Measurements from ENCODE around the gene ACTL7B.

DNA sequence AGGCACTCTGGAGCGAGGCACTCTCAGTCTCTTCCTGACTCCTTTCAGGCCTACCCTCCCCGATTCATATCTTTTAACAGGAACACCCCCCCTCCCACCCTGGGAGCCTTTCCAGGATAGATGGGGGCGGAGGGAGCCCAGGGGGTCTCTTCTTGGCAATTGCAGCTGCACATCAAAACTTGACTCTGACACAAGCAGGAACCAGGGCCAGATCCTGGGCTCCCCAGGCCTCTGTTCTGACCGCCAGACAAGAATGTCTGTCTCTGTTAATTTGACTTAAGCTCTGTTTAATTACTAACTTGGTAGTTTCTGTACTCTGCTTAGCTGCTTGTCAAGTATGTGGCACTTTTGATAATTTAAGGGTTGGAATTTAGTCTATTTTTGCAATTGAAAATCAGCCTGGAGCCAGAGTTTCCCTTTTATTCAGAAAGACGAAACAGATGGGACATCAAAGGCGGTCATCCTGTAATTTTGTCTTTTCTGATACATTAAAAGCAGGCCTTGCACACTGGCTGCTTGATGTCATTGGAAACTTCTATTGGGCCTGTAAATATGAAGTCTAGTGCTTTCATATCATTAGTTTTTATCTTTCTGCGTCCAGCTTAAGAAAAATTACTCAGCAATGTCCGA is 43.3 kb downstream of the ACTL7B start:
- TF ChIP-seq, protein P1, sequence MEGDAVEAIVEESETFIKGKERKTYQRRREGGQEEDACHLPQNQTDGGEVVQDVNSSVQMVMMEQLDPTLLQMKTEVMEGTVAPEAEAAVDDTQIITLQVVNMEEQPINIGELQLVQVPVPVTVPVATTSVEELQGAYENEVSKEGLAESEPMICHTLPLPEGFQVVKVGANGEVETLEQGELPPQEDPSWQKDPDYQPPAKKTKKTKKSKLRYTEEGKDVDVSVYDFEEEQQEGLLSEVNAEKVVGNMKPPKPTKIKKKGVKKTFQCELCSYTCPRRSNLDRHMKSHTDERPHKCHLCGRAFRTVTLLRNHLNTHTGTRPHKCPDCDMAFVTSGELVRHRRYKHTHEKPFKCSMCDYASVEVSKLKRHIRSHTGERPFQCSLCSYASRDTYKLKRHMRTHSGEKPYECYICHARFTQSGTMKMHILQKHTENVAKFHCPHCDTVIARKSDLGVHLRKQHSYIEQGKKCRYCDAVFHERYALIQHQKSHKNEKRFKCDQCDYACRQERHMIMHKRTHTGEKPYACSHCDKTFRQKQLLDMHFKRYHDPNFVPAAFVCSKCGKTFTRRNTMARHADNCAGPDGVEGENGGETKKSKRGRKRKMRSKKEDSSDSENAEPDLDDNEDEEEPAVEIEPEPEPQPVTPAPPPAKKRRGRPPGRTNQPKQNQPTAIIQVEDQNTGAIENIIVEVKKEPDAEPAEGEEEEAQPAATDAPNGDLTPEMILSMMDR (IDR thresholded peaks at IDR 0.05), result no peak
- no peak for TF ChIP-seq POLR2A (IDR thresholded peaks at IDR 0.05)

Measured in testis (tissue), 2 donors.